NCI-H446 (cell line): ENCODE data around the gene SCO1.
"Not testable (repeated sequence)": the region's sequence is repeated elsewhere in the genome, so short reads cannot be mapped to it uniquely, and the experiment has no call there.

ENCODE experiments used
- DNase-seq, 2 experiments: peaks; one replicate each; lab custom pipeline; 2025; lab: John Stamatoyannopoulos, UW

Gene SCO1

DNA sequence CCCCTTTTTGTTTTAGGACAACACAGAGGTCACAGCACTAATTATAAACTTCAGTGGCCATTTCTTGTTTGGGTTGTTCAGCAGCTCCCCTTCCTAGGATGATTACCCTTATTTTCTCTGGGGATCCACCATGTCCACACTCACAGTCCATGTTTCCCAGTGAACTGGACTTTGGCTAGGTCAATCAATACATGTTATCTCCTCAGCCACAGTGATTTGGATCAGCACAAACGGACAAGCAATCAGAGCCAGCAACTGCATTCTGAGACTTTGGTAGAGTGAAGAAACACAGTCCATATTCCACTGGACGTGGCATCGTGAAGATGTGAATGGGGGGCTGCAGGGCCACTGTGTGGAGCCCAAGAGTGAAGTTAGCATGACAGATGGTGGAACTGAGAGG, 27.9 kb upstream of the SCO1 start:
- no peak for DNase-seq

GRCh38 chr17:10724546-10725195, 27.3 kb upstream of the SCO1 start:
- DNase-seq = no peak

GRCh38 chr17:10718547-10718946, 21.2 kb upstream of the SCO1 start:
- no peak for DNase-seq

- no peak for DNase-seq
These were observed 18.9 kb upstream of the SCO1 start for GRCh38 chr17:10716218-10716617.

DNA sequence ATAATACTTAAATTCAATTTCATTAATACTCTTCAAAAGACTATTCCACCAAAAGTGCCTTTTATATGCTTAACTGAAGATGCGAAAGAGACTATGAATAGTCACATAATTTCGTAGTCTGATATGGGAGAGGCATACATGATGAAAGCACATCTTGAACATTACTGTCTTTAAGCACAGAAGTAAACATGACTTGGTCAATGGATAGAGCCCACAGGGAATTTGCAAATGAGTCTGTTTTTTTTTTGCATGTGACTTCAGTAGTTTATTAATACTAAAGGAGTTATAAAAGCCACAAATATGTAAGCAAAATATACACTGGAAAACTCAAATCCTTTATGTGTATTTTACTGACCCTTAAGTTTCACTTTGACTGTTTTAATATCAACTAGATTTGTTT, 16.0 kb upstream of the SCO1 start:
- no peak for DNase-seq

- DNase-seq = no peak
These were observed 8.4 kb upstream of the SCO1 start for GRCh38 chr17:10705727-10706126.

DNA sequence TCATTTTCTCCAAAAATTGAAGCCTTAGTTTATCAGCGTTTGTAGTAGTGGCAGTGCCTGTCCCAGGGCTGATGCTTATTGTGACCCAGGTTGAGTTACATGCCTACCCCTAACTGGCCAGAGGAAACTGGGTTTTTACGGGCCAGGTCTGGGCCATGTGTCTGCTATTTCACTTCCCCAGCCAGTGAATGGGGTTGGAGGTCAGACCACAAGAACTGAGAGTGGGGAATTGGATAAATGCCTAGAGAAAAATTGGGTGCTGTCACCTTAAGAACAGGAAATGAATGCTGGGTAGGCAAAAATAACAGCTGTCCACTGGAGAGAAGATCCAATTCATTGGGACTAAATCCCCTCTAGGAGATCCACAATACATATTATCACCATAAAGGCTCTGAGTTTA, 5.2 kb upstream of the SCO1 start:
- DNase-seq = no peak

DNA sequence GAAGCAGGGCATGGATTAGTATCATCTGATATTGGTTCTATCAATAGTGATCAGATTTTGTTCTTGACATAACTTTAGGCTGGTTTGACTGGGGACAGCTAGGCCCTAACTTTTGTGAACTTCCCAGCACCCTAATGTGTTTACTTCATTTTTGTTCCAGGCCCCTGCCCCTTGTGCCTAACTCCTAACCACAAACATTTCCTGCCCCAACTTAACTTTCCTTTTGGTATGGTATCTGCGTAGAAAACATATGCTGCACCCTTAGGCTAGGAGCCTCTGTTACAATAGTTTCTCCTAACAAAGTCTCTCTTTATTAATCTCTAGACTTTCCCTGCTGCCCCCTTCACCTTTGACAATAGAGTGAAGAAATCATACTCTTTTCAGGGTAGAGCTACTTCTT, 2.5 kb upstream of the SCO1 start:
- DNase-seq = no peak

DNA sequence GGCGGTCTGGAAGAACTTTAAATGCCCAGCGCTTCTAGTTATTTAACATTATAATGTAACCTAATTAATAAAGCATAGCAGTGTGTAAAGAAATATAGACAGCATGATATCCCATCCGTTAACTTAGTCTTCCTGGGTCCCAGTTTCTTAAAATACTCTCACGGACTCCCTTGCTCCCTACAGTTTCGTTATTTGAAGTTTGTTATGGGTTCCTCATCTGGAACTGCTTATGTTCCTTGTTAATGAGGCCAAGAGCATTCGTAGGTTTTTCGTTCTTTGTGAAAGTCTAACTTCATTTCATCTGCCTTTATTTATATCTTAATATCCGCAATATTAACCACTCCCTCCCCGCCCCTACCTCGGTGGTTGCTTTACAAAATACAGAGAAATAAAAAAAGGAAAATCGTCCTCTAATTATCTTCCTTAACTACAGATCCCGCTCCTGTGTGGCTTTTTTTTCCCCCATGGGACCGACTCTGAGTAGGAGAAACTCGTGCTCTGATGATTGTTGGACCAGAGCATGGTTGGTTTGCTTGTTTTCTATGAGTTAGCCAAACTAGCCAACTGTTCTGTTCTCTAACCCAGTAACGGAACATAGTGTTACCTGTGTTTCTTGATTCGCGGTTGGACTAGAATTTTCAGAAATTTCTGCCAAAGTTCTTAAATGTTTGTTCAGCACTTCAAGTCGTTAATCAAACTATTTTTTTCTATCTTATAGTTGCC, 924 bp upstream of the SCO1 start:
- no peak for DNase-seq

DNA sequence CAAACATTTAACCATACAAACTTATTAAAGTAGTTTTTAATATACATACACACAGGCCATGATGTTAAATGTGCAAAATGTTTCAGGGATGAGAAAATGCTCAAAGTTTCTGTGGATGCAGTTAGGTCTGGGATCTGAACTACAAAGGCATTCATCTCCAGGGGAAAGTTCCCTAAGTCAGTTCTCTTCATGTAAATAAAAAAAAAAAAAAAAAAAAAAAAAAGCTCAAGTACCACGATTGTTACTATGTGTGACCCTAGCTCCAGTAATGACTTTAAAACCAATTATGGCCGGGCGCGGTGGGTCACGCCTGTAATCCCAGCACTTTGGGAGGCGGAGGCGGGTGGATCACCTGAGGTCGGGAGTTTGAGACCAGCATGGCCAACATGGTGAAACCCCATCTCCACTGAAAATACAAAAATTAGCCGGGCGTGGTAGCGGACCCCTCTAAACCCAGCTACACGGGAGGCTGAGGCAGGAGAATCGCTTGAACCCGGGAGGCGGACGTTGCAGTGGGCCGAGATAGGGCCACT, 1.4 kb downstream of the SCO1 start:
- not testable (repeated sequence) for DNase-seq

DNA sequence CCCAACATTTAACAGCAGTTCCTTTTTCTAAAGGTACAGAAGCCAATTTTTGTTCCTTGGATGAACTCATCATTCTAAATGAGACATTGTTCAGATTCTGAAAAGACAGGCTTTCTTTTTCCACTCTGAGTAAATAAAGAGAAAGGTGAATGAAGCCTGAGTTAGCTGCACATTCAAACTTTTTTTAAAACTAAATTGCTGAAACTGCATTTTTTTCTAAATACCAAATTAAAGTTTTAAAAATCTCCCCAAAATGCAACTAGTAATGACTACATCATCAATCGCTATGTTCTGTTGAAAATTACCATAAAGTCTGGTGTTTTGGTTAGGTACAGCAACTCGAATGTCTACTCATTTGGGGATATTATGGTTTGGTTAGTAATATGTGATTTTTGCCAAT, 9.8 kb downstream of the SCO1 start:
- no peak for DNase-seq

DNA sequence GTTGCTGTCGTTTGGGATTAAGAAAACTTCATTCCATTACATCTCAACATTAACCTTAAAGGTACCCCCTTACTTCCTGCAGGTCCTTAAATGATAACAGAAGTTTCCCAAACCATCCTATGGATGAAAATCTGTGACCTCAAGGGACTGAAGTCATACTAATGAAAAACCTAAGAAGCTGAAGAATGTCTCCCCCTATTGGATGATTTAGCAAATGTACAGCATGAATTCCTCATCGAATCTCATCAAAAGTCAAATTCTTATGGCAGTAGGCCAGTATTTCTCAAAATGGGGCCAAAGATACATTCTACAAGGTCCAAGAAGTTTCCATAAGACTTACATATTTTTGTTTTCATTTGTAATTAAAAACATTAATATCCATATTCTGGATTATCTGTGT, 13.5 kb downstream of the SCO1 start:
- peak in 1 of 2 experiments; percentile 26 for DNase-seq

- DNase-seq = no peak
These were observed 15.4 kb downstream of the SCO1 start for GRCh38 chr17:10681866-10682446.

GRCh38 chr17:10674704-10675103, 22.6 kb downstream of the SCO1 start:
- no peak for DNase-seq

DNA sequence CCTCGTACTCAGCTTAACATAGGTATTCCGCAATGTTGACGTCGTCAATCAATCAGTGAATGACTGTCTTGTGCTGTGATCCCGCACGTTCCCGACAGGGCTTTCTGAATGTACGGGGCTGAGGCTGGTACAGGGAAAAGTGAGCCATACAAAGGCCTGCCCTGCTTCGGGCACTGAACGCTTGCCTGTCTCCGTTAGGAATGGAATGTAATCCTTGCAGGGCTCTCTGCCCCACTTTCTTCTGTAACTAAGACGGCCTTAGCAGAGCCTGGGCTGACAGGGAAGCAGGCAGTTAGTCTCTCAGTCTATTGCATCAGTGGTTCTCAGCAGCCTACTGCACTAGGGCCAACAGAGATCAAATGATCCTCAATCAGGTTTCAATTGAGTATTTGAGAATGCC, 24.0 kb downstream of the SCO1 start:
- DNase-seq = no peak

DNA sequence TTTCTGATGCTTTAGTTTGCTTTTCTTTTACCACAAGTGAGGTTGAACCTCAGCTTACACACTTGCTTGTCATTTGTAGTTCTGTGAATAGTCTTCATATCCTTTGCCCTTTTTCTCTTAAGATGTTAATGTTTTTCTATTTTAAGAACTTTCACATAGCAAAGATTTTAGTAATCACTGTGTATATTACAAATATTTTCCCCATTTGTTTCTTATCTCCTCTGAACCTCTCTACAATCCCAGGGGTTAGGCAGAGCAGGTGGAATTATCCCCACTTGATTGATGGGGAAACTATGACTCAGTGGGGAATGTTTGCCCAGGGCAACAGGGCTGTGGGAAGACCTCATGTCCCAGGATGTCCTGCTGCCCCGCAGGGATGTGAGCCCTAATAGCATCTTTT, 28.6 kb downstream of the SCO1 start:
- DNase-seq = no peak

DNA sequence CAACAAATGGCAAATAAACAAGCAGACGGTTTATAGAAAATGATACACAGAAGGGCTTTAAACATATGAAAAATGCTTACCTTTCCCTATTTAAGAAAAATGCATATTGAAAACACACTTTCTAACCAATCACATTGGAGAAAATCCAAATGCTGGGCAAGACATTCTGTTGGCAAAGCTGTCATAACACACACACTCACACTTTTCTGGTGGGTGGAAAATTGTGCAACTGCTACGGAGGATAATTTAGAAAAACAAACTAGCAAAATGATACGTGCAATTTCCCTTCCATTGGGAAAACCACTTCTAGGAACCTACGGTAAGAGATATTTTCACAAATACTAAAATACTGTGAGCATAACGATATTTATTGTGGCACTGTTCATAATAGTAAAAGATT, 30.4 kb downstream of the SCO1 start:
- DNase-seq = no peak

GRCh38 chr17:10664571-10664970, 32.8 kb downstream of the SCO1 start:
- no peak for DNase-seq

GRCh38 chr17:10663231-10663630, 34.1 kb downstream of the SCO1 start:
- no peak for DNase-seq

GRCh38 chr17:10661437-10661836, 35.9 kb downstream of the SCO1 start:
- no peak for DNase-seq

DNA sequence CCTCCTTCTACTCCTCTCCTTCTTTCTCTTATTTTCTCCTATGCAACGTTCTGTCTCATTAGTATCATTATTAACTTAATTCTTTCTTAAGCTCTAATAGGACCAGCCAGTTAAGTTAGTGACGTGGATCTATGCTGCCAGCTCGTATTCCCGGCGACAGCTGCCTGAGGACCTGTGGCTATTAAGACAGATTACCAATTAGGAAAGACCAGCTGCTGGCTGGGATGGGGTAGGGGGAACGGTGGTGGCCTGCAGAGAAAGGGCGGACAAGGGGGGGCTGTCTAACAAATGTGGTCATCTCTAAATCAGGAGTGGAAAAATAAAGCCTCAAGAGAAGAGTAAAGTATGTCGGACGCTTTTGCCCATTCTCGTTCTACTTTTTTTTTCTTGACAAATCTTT, 39.5 kb downstream of the SCO1 start:
- DNase-seq = no peak

- no peak for DNase-seq
These were observed 40.2 kb downstream of the SCO1 start, which contains the start of gene MYH3 for GRCh38 chr17:10657148-10657547. TSS of gene MYH3 (minus strand) at chr17:10657309. CDS start at chr17:10655064, 2,245 bp downstream.

GRCh38 chr17:10653987-10654386, 43.3 kb downstream of the SCO1 start:
- DNase-seq = no peak
